ENCODE data around the gene TMTC2. TPM values are rescaled to one million over a fixed set of nuclear protein-coding genes. Genes with fewer than 3 reads are reported as not detected.

TMTC2 gene
- total RNA-seq, 1 donor from 2014 or later: 2.2 TPM

DNA sequence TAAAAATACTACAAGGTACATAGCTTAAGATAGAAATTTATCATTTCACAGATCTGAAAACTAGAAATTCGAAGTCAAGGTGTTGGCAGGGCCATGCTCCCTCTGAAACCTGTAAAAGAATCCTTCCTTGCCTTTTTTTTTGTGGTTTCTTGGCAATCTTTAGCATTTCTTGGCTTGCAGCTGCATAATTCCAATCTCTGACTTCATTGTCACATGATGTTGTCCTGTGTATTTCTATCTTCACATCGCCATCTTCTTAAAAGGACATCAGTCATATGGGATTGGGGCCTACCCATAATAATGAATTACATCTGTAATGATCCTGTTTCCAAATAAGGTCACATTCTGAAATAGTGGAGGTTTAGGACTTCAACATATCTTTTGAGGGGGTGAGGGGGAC lies 250.4 kb downstream of the TMTC2 start:
- intact Hi-C loops (cut with micrococcal nuclease): no loop called here

DNA sequence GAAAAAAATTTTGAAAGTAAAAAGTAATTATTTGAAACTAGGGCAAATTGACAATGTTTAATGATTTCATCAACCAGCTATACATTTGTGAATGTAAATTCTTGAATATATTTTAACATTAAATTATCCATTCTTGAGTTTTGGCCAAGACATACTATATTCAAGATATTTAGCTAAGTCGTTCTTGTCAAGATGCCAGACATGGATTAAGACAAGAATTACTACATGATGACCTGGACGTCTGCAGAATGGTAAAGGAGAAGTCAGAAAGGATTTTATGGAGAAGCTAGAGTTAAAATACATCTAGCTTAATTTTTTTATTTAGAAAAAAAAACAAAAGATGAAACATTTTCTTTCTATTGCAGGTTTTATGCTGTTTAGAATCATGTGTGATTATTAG lies 255.8 kb downstream of the TMTC2 start:
- H3K27ac Mint-ChIP-seq: no peak overlapping the region
- ATAC-seq (ENCODE audit: low read depth): no peak
- ChIA-PET CTCF (no interaction called here), POLR2A (no interaction called here)
- H3K9me3 Mint-ChIP-seq: peaks cover 5% of the 10 kb centered on the region
- no peak for DNase-seq
- TF ChIP-seq, protein P1, sequence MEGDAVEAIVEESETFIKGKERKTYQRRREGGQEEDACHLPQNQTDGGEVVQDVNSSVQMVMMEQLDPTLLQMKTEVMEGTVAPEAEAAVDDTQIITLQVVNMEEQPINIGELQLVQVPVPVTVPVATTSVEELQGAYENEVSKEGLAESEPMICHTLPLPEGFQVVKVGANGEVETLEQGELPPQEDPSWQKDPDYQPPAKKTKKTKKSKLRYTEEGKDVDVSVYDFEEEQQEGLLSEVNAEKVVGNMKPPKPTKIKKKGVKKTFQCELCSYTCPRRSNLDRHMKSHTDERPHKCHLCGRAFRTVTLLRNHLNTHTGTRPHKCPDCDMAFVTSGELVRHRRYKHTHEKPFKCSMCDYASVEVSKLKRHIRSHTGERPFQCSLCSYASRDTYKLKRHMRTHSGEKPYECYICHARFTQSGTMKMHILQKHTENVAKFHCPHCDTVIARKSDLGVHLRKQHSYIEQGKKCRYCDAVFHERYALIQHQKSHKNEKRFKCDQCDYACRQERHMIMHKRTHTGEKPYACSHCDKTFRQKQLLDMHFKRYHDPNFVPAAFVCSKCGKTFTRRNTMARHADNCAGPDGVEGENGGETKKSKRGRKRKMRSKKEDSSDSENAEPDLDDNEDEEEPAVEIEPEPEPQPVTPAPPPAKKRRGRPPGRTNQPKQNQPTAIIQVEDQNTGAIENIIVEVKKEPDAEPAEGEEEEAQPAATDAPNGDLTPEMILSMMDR (IDR thresholded peaks at IDR 0.05): no peak
- H3K4me1 Mint-ChIP-seq: no peaks in the 10 kb centered on the region
- no peaks in the 10 kb centered on the region for H3K36me3 Mint-ChIP-seq (ENCODE audit: low read depth)
- no peak overlapping the region for H3K4me3 Mint-ChIP-seq
- intact Hi-C loops (cut with micrococcal nuclease): no loop called here
- H3K27me3 Mint-ChIP-seq: no peaks in the 10 kb centered on the region

More for the DNA sequence above, 250.4 kb downstream of the TMTC2 start:
- TF ChIP-seq, protein P1 (IDR thresholded peaks at IDR 0.05): no peak
- H3K27ac Mint-ChIP-seq: no peak overlapping the region
- no peak overlapping the region for H3K4me3 Mint-ChIP-seq
- H3K27me3 Mint-ChIP-seq: no peaks in the 10 kb centered on the region
- CTCF ChIA-PET: no interaction called here
- no peaks in the 10 kb centered on the region for H3K4me1 Mint-ChIP-seq
- DNase-seq: no peak
- no peaks in the 10 kb centered on the region for H3K36me3 Mint-ChIP-seq (ENCODE audit: low read depth)
- H3K9me3 Mint-ChIP-seq: peaks cover 5% of the 10 kb centered on the region
- ATAC-seq (ENCODE audit: low read depth): no peak
- POLR2A ChIA-PET: no interaction called here

DNA sequence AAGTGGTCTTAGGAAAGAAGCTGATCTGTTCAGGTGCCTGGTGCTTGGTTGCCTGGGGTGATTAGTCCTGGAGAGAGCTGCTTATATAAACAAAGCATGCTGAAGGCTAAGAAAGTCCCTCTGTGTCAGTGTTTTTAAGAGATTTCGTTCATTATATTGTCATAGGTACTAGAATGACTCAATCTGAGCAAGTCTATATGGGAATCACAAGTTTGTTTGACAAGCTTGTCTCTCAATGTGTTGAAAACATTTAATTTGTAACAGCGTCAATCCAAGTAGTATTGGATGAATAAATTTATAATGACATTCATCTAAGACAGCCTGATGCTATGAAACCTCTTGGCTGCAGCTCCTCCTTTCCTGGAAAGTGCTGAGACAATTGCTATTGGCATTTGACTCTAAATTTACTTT lies 256.3 kb downstream of the TMTC2 start:
- no peaks in the 10 kb centered on the region for H3K4me1 Mint-ChIP-seq
- H3K4me3 Mint-ChIP-seq: no peak overlapping the region
- ChIA-PET CTCF (no interaction called here), POLR2A (no interaction called here)
- ATAC-seq (ENCODE audit: low read depth) (no peak), DNase-seq (no peak)
- no peak overlapping the region for H3K27ac Mint-ChIP-seq
- H3K36me3 Mint-ChIP-seq (ENCODE audit: low read depth): no peaks in the 10 kb centered on the region
- TF ChIP-seq, protein P1 (IDR thresholded peaks at IDR 0.05): no peak
- H3K27me3 Mint-ChIP-seq: no peaks in the 10 kb centered on the region
- peaks cover 5% of the 10 kb centered on the region for H3K9me3 Mint-ChIP-seq
- intact Hi-C loops (cut with micrococcal nuclease): no loop called here

DNA sequence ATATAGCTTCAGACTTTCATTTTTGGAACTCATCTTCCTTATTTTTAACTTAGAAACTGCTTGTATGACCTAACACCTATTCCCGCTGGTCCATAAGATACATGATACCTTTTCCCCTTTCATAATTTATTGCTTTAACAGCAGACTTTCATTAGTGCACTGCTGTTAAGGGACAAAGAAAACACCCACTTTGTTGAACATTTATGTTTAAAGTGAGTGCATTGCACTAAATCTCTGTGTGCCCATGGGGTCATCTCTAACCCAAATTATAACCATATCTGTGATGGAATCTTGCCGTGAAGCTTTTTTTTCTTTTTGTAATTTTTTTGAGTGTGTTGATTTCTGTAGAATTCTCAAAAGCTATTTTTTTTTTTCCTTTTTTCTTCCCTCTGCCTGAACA lies 261.8 kb downstream of the TMTC2 start:
- no peak overlapping the region for H3K27ac Mint-ChIP-seq
- CTCF ChIA-PET: no interaction called here

DNA sequence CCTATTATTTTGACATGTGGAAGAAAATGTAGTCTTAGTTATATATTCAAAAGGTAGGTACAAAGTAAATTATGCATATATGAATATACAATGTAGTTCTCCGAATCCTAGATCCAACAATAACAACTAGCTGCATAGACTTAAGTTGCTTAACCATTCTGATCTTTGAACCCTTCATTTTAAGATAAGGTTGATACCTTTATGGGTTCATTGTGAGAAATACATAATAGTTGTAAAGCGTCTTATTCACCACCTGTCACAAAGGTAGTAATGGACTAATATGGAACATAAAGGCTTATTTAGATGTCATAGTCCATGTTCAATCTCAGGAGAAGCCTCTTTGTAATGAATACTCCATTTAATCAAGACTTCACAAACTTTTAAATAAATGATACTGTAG lies 263.6 kb downstream of the TMTC2 start:
- intact Hi-C loops (cut with micrococcal nuclease): no loop called here
- POLR2A ChIA-PET: no interaction called here
- no peak overlapping the region for H3K4me3 Mint-ChIP-seq
- H3K9me3 Mint-ChIP-seq: no peaks in the 10 kb centered on the region
- no peak overlapping the region for H3K27ac Mint-ChIP-seq
- ATAC-seq (ENCODE audit: low read depth): no peak
- no peaks in the 10 kb centered on the region for H3K4me1 Mint-ChIP-seq
- CTCF ChIA-PET: no interaction called here
- H3K27me3 Mint-ChIP-seq: no peaks in the 10 kb centered on the region
- no peak for DNase-seq
- TF ChIP-seq, protein P1 (IDR thresholded peaks at IDR 0.05): no peak
- H3K36me3 Mint-ChIP-seq (ENCODE audit: low read depth): no peaks in the 10 kb centered on the region

More for the DNA sequence above, 261.8 kb downstream of the TMTC2 start:
- H3K9me3 Mint-ChIP-seq: no peaks in the 10 kb centered on the region
- no peaks in the 10 kb centered on the region for H3K36me3 Mint-ChIP-seq (ENCODE audit: low read depth)
- TF ChIP-seq, protein P1 (IDR thresholded peaks at IDR 0.05): no peak
- ATAC-seq (ENCODE audit: low read depth): no peak
- no peaks in the 10 kb centered on the region for H3K4me1 Mint-ChIP-seq
- POLR2A ChIA-PET: no interaction called here
- intact Hi-C loops (cut with micrococcal nuclease): no loop called here
- no peak overlapping the region for H3K4me3 Mint-ChIP-seq
- no peaks in the 10 kb centered on the region for H3K27me3 Mint-ChIP-seq
- DNase-seq: no peak

Measured in activated B cell treated with CpG ODN at 0.5 μM for 24 hours (primary cell).